ENCODE results near the gene SH3GL1.

DNA sequence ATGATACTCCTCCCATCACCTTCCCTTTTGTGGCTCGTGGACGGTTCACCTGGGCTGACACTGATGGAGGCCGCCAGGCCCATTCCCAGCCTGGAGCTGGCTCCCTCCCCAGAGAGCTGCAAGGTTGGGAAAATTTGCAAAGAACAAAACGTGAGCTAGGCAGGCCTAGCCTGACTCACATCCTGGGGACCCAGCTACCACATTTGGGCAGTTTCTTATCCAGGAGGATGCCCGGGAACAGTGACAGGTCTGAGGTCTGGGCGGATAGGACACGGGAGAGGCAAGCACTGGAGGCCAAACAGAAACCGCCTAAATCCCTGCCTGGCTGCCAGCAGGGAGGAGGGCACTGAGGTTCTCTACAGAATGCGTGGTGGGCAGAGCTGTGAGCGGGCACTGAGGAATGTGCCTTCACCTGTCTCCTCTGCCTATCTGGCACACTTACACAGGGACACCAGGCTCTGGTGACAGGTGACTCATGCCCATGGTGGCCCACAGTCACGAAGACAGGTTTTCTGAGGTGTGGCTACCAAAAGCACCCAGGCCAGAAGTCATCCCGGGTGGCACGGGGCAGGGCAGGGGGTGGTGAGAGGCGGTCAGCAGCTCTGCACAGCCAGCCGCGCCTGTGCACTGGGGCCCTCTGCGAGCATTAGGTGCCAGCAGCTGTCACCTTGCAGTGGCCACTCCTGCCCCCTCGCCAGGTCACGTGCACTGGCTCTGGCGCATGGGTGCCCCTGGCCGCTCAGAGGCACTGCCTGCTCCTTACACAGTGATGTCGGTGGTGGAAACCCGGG is 23.2 kb downstream of the SH3GL1 start:
- TF ChIP-seq, protein P1, sequence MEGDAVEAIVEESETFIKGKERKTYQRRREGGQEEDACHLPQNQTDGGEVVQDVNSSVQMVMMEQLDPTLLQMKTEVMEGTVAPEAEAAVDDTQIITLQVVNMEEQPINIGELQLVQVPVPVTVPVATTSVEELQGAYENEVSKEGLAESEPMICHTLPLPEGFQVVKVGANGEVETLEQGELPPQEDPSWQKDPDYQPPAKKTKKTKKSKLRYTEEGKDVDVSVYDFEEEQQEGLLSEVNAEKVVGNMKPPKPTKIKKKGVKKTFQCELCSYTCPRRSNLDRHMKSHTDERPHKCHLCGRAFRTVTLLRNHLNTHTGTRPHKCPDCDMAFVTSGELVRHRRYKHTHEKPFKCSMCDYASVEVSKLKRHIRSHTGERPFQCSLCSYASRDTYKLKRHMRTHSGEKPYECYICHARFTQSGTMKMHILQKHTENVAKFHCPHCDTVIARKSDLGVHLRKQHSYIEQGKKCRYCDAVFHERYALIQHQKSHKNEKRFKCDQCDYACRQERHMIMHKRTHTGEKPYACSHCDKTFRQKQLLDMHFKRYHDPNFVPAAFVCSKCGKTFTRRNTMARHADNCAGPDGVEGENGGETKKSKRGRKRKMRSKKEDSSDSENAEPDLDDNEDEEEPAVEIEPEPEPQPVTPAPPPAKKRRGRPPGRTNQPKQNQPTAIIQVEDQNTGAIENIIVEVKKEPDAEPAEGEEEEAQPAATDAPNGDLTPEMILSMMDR (conservative IDR thresholded peaks at IDR 0.05; ENCODE audit: low read length) = no peak
- no peak for TF ChIP-seq EZH2phosphoT487 (IDR thresholded peaks at IDR 0.05; ENCODE audit: borderline replicate concordance, low read depth, low read length)

Measured in OCI-LY7 (cell line).